BLaER1 (cell line): ENCODE measurements around the gene PIGN.
"Not testable (repeated sequence)": the region's sequence is repeated elsewhere in the genome, so short reads cannot be mapped to it uniquely, and the experiment has no call there.

ENCODE experiments used
- H3K27ac ChIP-seq: shearing (Covaris generic); formaldehyde crosslinking; 2 replicates; pipeline ENCODE4 v1.8.1; 2022
- H3K27me3 ChIP-seq: shearing (Covaris generic); formaldehyde crosslinking; 2 replicates; pipeline ENCODE4 v1.8.1; 2022
- H3K36me3 ChIP-seq: shearing (Covaris generic); formaldehyde crosslinking; 2 replicates; pipeline ENCODE4 v1.8.1; 2022
- H3K4me1 ChIP-seq: shearing (Covaris generic); formaldehyde crosslinking; 2 replicates; pipeline ENCODE4 v1.8.1; 2022
- H3K4me2 ChIP-seq: shearing (Covaris generic); formaldehyde crosslinking; 2 replicates; pipeline ENCODE4 v1.8.1; 2022
- H3K4me3 ChIP-seq: shearing (Covaris generic); formaldehyde crosslinking; 2 replicates; pipeline ENCODE4 v1.8.1; 2022
- H3K9ac ChIP-seq: shearing (Covaris generic); formaldehyde crosslinking; 2 replicates; pipeline ENCODE4 v1.8.1; 2022
- H3K9me3 ChIP-seq: shearing (Covaris generic); formaldehyde crosslinking; 2 replicates; pipeline ENCODE4 v1.8.1; 2022
- H4K20me1 ChIP-seq: shearing (Covaris generic); formaldehyde crosslinking; 2 replicates; pipeline ENCODE4 v1.8.1; 2022
- Cebpa-rat ChIP-seq: shearing (Covaris generic); IDR thresholded peaks from 2 replicates; pipeline ENCODE4 v1.8.1; 2022

Gene PIGN

GRCh38 chr18:62183578-62184195, 3.2 kb downstream of the PIGN start:
- H3K27me3 ChIP-seq: no peaks in the 10 kb centered on the region
- peaks cover 28% of the 10 kb centered on the region for H3K4me1 ChIP-seq
- H3K4me2 ChIP-seq: no peak overlapping the region
- no peak overlapping the region for H3K27ac ChIP-seq
- no peaks in the 10 kb centered on the region for H3K9me3 ChIP-seq
- TF ChIP-seq Cebpa-rat: no peak
- no peaks in the 10 kb centered on the region for H3K36me3 ChIP-seq
- no peak overlapping the region for H3K9ac ChIP-seq
- peaks cover 42% of the 10 kb centered on the region for H4K20me1 ChIP-seq
- no peak overlapping the region for H3K4me3 ChIP-seq

GRCh38 chr18:62182220-62182619, 4.6 kb downstream of the PIGN start:
- Histone ChIP-seq H3K4me3 (no peak overlapping the region), H3K9ac (no peak overlapping the region), H3K9me3 (no peaks in the 10 kb centered on the region), H3K36me3 (no peaks in the 10 kb centered on the region; the same call in 1 of the 2 replicates), H4K20me1 (peaks cover 29% of the 10 kb centered on the region), H3K27ac (no peak overlapping the region), H3K4me2 (no peak overlapping the region), H3K27me3 (no peaks in the 10 kb centered on the region), H3K4me1 (peaks cover 23% of the 10 kb centered on the region)
- TF ChIP-seq Cebpa-rat: no peak

GRCh38 chr18:62179213-62179612, 7.6 kb downstream of the PIGN start:
- Histone ChIP-seq H3K4me1 (peaks cover 3% of the 10 kb centered on the region), H3K27ac (no peak overlapping the region), H3K9me3 (no peaks in the 10 kb centered on the region), H3K36me3 (no peaks in the 10 kb centered on the region; the same call in 1 of the 2 replicates), H4K20me1 (peaks cover 29% of the 10 kb centered on the region), H3K4me3 (no peak overlapping the region), H3K27me3 (no peaks in the 10 kb centered on the region), H3K9ac (no peak overlapping the region), H3K4me2 (no peak overlapping the region)
- TF ChIP-seq Cebpa-rat: no peak

- 0 out of 2 replicates have a peak, but pooled peaks cover 23% of the 10 kb centered on the region for H4K20me1 ChIP-seq
- no peak overlapping the region for H3K27ac ChIP-seq
- peaks cover 4% of the 10 kb centered on the region; the same call in 1 of the 2 replicates for H3K36me3 ChIP-seq
- no peak for TF ChIP-seq Cebpa-rat
- H3K27me3 ChIP-seq: no peaks in the 10 kb centered on the region
- no peak overlapping the region for H3K4me3 ChIP-seq
- H3K9me3 ChIP-seq: no peaks in the 10 kb centered on the region
- H3K9ac ChIP-seq: no peak overlapping the region
- no peak overlapping the region for H3K4me2 ChIP-seq
- no peaks in the 10 kb centered on the region for H3K4me1 ChIP-seq
These were observed 9.6 kb downstream of the PIGN start for GRCh38 chr18:62177271-62177670.

- H3K27me3 ChIP-seq: no peaks in the 10 kb centered on the region
- H3K4me3 ChIP-seq: no peak overlapping the region
- no peaks in the 10 kb centered on the region for H3K4me1 ChIP-seq
- H3K36me3 ChIP-seq: peaks cover 4% of the 10 kb centered on the region; the same call in 1 of the 2 replicates
- H3K27ac ChIP-seq: no peak overlapping the region
- H4K20me1 ChIP-seq: 0 out of 2 replicates have a peak, but pooled peaks cover 13% of the 10 kb centered on the region
- H3K4me2 ChIP-seq: no peak overlapping the region
- no peak overlapping the region for H3K9ac ChIP-seq
- no peaks in the 10 kb centered on the region for H3K9me3 ChIP-seq
- TF ChIP-seq Cebpa-rat: no peak
These were observed 11.3 kb downstream of the PIGN start for GRCh38 chr18:62175521-62175920.

- no peaks in the 10 kb centered on the region for H3K9me3 ChIP-seq
- H3K9ac ChIP-seq: no peak overlapping the region
- H3K36me3 ChIP-seq: 0 out of 2 replicates have a peak, but pooled peaks cover 4% of the 10 kb centered on the region
- H4K20me1 ChIP-seq: no peaks in the 10 kb centered on the region
- no peak for TF ChIP-seq Cebpa-rat
- no peak overlapping the region for H3K4me2 ChIP-seq
- H3K4me1 ChIP-seq: peaks cover 7% of the 10 kb centered on the region; the same call in 1 of the 2 replicates
- no peak overlapping the region for H3K4me3 ChIP-seq
- no peak overlapping the region for H3K27ac ChIP-seq
- H3K27me3 ChIP-seq: no peaks in the 10 kb centered on the region
These were observed 14.6 kb downstream of the PIGN start for GRCh38 chr18:62172298-62172697.

GRCh38 chr18:62170857-62171256, 16.0 kb downstream of the PIGN start:
- Histone ChIP-seq H3K27me3 (no peaks in the 10 kb centered on the region), H3K27ac (no peak overlapping the region), H3K4me2 (no peak overlapping the region), H3K9ac (no peak overlapping the region), H4K20me1 (no peaks in the 10 kb centered on the region), H3K4me1 (peaks cover 7% of the 10 kb centered on the region; the same call in 1 of the 2 replicates), H3K9me3 (peaks cover 10% of the 10 kb centered on the region), H3K4me3 (no peak overlapping the region), H3K36me3 (peaks cover 14% of the 10 kb centered on the region; the same call in 1 of the 2 replicates)
- TF ChIP-seq Cebpa-rat: no peak

GRCh38 chr18:62166524-62166923, 20.3 kb downstream of the PIGN start:
- not testable (repeated sequence) for H3K9ac ChIP-seq, H3K4me1 ChIP-seq, H3K27ac ChIP-seq, H3K4me3 ChIP-seq, H3K27me3 ChIP-seq, H4K20me1 ChIP-seq, H3K4me2 ChIP-seq
- peaks cover 27% of the 10 kb centered on the region for H3K9me3 ChIP-seq
- H3K36me3 ChIP-seq: peaks cover 19% of the 10 kb centered on the region

GRCh38 chr18:62165583-62165982, 21.3 kb downstream of the PIGN start:
- TF ChIP-seq Cebpa-rat: no peak
- H4K20me1 ChIP-seq: no peaks in the 10 kb centered on the region
- peaks cover 7% of the 10 kb centered on the region; the same call in 1 of the 2 replicates for H3K4me1 ChIP-seq
- H3K4me2 ChIP-seq: no peak overlapping the region
- no peak overlapping the region for H3K9ac ChIP-seq
- peaks cover 26% of the 10 kb centered on the region for H3K36me3 ChIP-seq
- H3K9me3 ChIP-seq: peaks cover 27% of the 10 kb centered on the region
- H3K27ac ChIP-seq: no peak overlapping the region
- H3K27me3 ChIP-seq: no peaks in the 10 kb centered on the region
- H3K4me3 ChIP-seq: no peak overlapping the region

- no peaks in the 10 kb centered on the region for H3K27me3 ChIP-seq
- no peak overlapping the region for H3K27ac ChIP-seq
- no peak overlapping the region for H3K4me3 ChIP-seq
- TF ChIP-seq Cebpa-rat: no peak
- no peak overlapping the region for H3K4me2 ChIP-seq
- peaks cover 7% of the 10 kb centered on the region; the same call in 1 of the 2 replicates for H3K4me1 ChIP-seq
- peaks cover 28% of the 10 kb centered on the region for H3K36me3 ChIP-seq
- no peak overlapping the region for H3K9ac ChIP-seq
- H3K9me3 ChIP-seq: peaks cover 27% of the 10 kb centered on the region
- H4K20me1 ChIP-seq: no peaks in the 10 kb centered on the region
These were observed 21.9 kb downstream of the PIGN start for GRCh38 chr18:62164855-62165487.
